ENCODE results near the gene CYB5RL.
"Not testable (repeated sequence)": the region's sequence is repeated elsewhere in the genome, so short reads cannot be mapped to it uniquely, and the experiment has no call there.

CYB5RL gene

GRCh38 chr1:54220004-54220811 is 20.4 kb upstream of the CYB5RL start:
- H3K9ac ChIP-seq, result peak overlapping the region; percentile 38; the same call in 1 of the 2 replicates

GRCh38 chr1:54219688-54220003 is 19.8 kb upstream of the CYB5RL start:
- Histone ChIP-seq H3K4me1 (peaks cover 27% of the 10 kb centered on the region), H3K9me3 (no peaks in the 10 kb centered on the region), H3K4me3 (no peak overlapping the region), H4K20me1 (peaks cover 80% of the 10 kb centered on the region), H3K9ac (peak overlapping the region; percentile 38; the same call in 1 of the 2 replicates), H3K36me3 (peaks cover 99% of the 10 kb centered on the region), H3K4me2 (peak overlapping the region; percentile 58), H3K27ac (no peak overlapping the region), H3K27me3 (no peaks in the 10 kb centered on the region)
- TF ChIP-seq Cebpa-rat (IDR thresholded peaks at IDR 0.05), result no peak

More at GRCh38 chr1:54220004-54220811, 20.4 kb upstream of the CYB5RL start:
- H3K4me1 ChIP-seq, result peaks cover 27% of the 10 kb centered on the region
- no peak overlapping the region for H3K4me3 ChIP-seq
- H3K9me3 ChIP-seq, result no peaks in the 10 kb centered on the region
- H4K20me1 ChIP-seq, result peaks cover 74% of the 10 kb centered on the region
- H3K36me3 ChIP-seq, result peaks cover 99% of the 10 kb centered on the region
- no peaks in the 10 kb centered on the region for H3K27me3 ChIP-seq
- peak overlapping the region; percentile 30; the same call in 1 of the 2 replicates for H3K27ac ChIP-seq
- peak overlapping the region; percentile 58 for H3K4me2 ChIP-seq
- TF ChIP-seq Cebpa-rat (IDR thresholded peaks at IDR 0.05), result no peak

GRCh38 chr1:54218883-54219687 is 19.3 kb upstream of the CYB5RL start:
- H3K36me3 ChIP-seq, result peaks cover 100% of the 10 kb centered on the region
- H3K9ac ChIP-seq, result 0 out of 2 replicates have a peak overlapping the region, but pooled peaks have one; percentile 18
- H3K27ac ChIP-seq, result peak overlapping the region; percentile 45; the same call in 1 of the 2 replicates

GRCh38 chr1:54215523-54215922 is 15.7 kb upstream of the CYB5RL start:
- no peak overlapping the region for H3K27ac ChIP-seq
- H3K36me3 ChIP-seq, result peaks cover 100% of the 10 kb centered on the region
- no peak overlapping the region for H3K9ac ChIP-seq
- H3K27me3 ChIP-seq, result no peaks in the 10 kb centered on the region
- H4K20me1 ChIP-seq, result peaks cover 76% of the 10 kb centered on the region
- H3K4me3 ChIP-seq, result no peak overlapping the region
- H3K4me2 ChIP-seq, result no peak overlapping the region
- H3K9me3 ChIP-seq, result no peaks in the 10 kb centered on the region
- no peak for TF ChIP-seq Cebpa-rat (IDR thresholded peaks at IDR 0.05)
- peaks cover 17% of the 10 kb centered on the region for H3K4me1 ChIP-seq

More at GRCh38 chr1:54218883-54219687, 19.3 kb upstream of the CYB5RL start:
- H3K9me3 ChIP-seq, result no peaks in the 10 kb centered on the region
- no peak overlapping the region for H3K4me3 ChIP-seq
- H3K4me2 ChIP-seq, result no peak overlapping the region
- peaks cover 84% of the 10 kb centered on the region for H4K20me1 ChIP-seq
- no peak for TF ChIP-seq Cebpa-rat (IDR thresholded peaks at IDR 0.05)
- no peaks in the 10 kb centered on the region for H3K27me3 ChIP-seq
- peaks cover 27% of the 10 kb centered on the region for H3K4me1 ChIP-seq

GRCh38 chr1:54212872-54213271 is 13.0 kb upstream of the CYB5RL start:
- peaks cover 100% of the 10 kb centered on the region for H3K36me3 ChIP-seq
- no peak overlapping the region for H3K27ac ChIP-seq
- no peak for TF ChIP-seq Cebpa-rat (IDR thresholded peaks at IDR 0.05)
- H3K4me1 ChIP-seq, result no peaks in the 10 kb centered on the region
- no peak overlapping the region for H3K9ac ChIP-seq
- no peak overlapping the region for H3K4me3 ChIP-seq
- H3K9me3 ChIP-seq, result no peaks in the 10 kb centered on the region
- H4K20me1 ChIP-seq, result peaks cover 55% of the 10 kb centered on the region
- H3K4me2 ChIP-seq, result no peak overlapping the region
- H3K27me3 ChIP-seq, result no peaks in the 10 kb centered on the region

- H3K4me1 ChIP-seq, H3K4me2 ChIP-seq, H3K9ac ChIP-seq, H3K27me3 ChIP-seq, H3K4me3 ChIP-seq, H3K27ac ChIP-seq, H3K9me3 ChIP-seq: not testable (repeated sequence)
- Histone ChIP-seq H3K36me3 (peaks cover 95% of the 10 kb centered on the region), H4K20me1 (peaks cover 47% of the 10 kb centered on the region)
Measured at GRCh38 chr1:54207896-54208295, 8.1 kb upstream of the CYB5RL start.

- Histone ChIP-seq H3K4me2 (no peak overlapping the region), H3K9ac (no peak overlapping the region), H3K27ac (no peak overlapping the region), H3K36me3 (peaks cover 95% of the 10 kb centered on the region), H4K20me1 (peaks cover 49% of the 10 kb centered on the region), H3K27me3 (no peaks in the 10 kb centered on the region), H3K9me3 (no peaks in the 10 kb centered on the region), H3K4me1 (peaks cover 6% of the 10 kb centered on the region), H3K4me3 (no peak overlapping the region)
- no peak for TF ChIP-seq Cebpa-rat (IDR thresholded peaks at IDR 0.05)
Measured at GRCh38 chr1:54207287-54207686, 7.5 kb upstream of the CYB5RL start.

- peaks cover 69% of the 10 kb centered on the region for H3K36me3 ChIP-seq
- no peak for TF ChIP-seq Cebpa-rat (IDR thresholded peaks at IDR 0.05)
- no peak overlapping the region for H3K9ac ChIP-seq
- peaks cover 56% of the 10 kb centered on the region for H4K20me1 ChIP-seq
- H3K27me3 ChIP-seq, result no peaks in the 10 kb centered on the region
- H3K27ac ChIP-seq, result no peak overlapping the region
- peaks cover 28% of the 10 kb centered on the region for H3K4me1 ChIP-seq
- no peak overlapping the region for H3K4me2 ChIP-seq
- H3K4me3 ChIP-seq, result no peak overlapping the region
- no peaks in the 10 kb centered on the region for H3K9me3 ChIP-seq
Measured at GRCh38 chr1:54204199-54204598, 4.4 kb upstream of the CYB5RL start.

- TF ChIP-seq Cebpa-rat (IDR thresholded peaks at IDR 0.05), result no peak
- Histone ChIP-seq H3K9me3 (no peaks in the 10 kb centered on the region), H3K4me1 (peaks cover 33% of the 10 kb centered on the region), H3K9ac (peak overlapping the region; percentile 91), H3K36me3 (peaks cover 44% of the 10 kb centered on the region), H3K27ac (peak overlapping the region; percentile 85), H3K27me3 (no peaks in the 10 kb centered on the region), H4K20me1 (peaks cover 42% of the 10 kb centered on the region), H3K4me3 (peak overlapping the region; percentile 94), H3K4me2 (peak overlapping the region; percentile 95)
Measured at GRCh38 chr1:54200519-54200997, 728 bp upstream of the CYB5RL start.

Measured in BLaER1 (cell line).